Measurements from ENCODE around the gene IDE. TPM values are rescaled to one million over a fixed set of nuclear protein-coding genes. Genes with fewer than 3 reads are reported as not detected.

Gene IDE
- total RNA-seq, 1 experiment from 2014 or later: 55.8 TPM

- ATAC-seq (no peak), DNase-seq (ENCODE audit: low read depth, low spot score) (no peak)
- Histone ChIP-seq H4K20me1 (ENCODE audit: insufficient read depth) (no peaks in the 10 kb centered on the region), H3K9ac (ENCODE audit: low read length) (no peak overlapping the region), H3K9me2 (ENCODE audit: insufficient read depth) (no peaks in the 10 kb centered on the region), H3K9me3 (ENCODE audit: control insufficient read depth in 1 of 2, insufficient read depth in 1 of 2, low read depth in 1 of 2, low read length in 2 of 2) (no peaks in the 10 kb centered on the region), H3K4me1 (ENCODE audit: control insufficient read depth in 1 of 2, insufficient read depth in 2 of 2, low read length in 2 of 2) (no peaks in the 10 kb centered on the region), H3K27ac (ENCODE audit: low read depth, low read length) (no peak overlapping the region), H3K4me3 (replicated peaks in 1 of 2; ENCODE audit: low read depth in 1 of 2, low read length in 2 of 2) (no peak overlapping the region), H3K79me2 (ENCODE audit: insufficient read depth, low read length) (no peaks in the 10 kb centered on the region), H2AFZ (ENCODE audit: low read depth, low read length, poor library complexity, severe bottlenecking) (no peak overlapping the region), H3K36me3 (ENCODE audit: control insufficient read depth in 1 of 2, insufficient read depth in 2 of 2, low read length in 2 of 2) (peaks cover 6% of the 10 kb centered on the region in 2 experiments; a peak in 3 of 4 replicates), H3K4me2 (ENCODE audit: low read length) (no peak overlapping the region), H3K27me3 (ENCODE audit: insufficient read depth, low read length) (no peaks in the 10 kb centered on the region)
- no TSS peak for BruUV-seq (replicated peaks)
- RAD21 ChIA-PET (ENCODE audit: low non-redundant PET in 1 of 2, low total read pairs in 2 of 2, uncharacterized antibody in 2 of 2, unreplicated experiment in 2 of 2): no interaction called here
- intact Hi-C loops (cut with micrococcal nuclease): no loop called here
- TF ChIP-seq EZH2phosphoT487 (IDR thresholded peaks at IDR 0.05; ENCODE audit: borderline replicate concordance) (no peak), YY1 (IDR thresholded peaks at IDR 0.05; ENCODE audit: extremely low read depth, insufficient replicate concordance, low read depth, low read length) (no peak), POLR2A (IDR thresholded peaks at IDR 0.05; ENCODE audit: borderline replicate concordance, extremely low read depth, insufficient read depth, insufficient read length) (no peak), TCF7L2 (IDR thresholded peaks at IDR 0.05; ENCODE audit: borderline replicate concordance, extremely low read depth, insufficient read depth, insufficient read length) (no peak), EGR1 (IDR thresholded peaks at IDR 0.05; ENCODE audit: low read depth) (no peak), CTCF (IDR thresholded peaks at IDR 0.05 in 2 of 3, conservative IDR thresholded peaks at IDR 0.05 in 1 of 3; ENCODE audit: borderline replicate concordance in 1 of 3, insufficient read depth in 1 of 3, low read depth in 2 of 3, low read length in 2 of 3) (no peak), CEBPB (IDR thresholded peaks at IDR 0.05; ENCODE audit: low read depth) (no peak), SP1 (IDR thresholded peaks at IDR 0.05; ENCODE audit: low read depth) (no peak), ZNF274 (IDR thresholded peaks at IDR 0.05; ENCODE audit: low read depth, low read length) (no peak), JUND (IDR thresholded peaks at IDR 0.05) (no peak)
- POLR2A ChIA-PET: no interaction called here
- CTCF ChIA-PET: interaction anchor here (0.6 kb wide), 1 partner anchor 8 kb away, joined by 3 read pairs; no protein-coding TSS in a partner anchor
Measured at GRCh38 chr10:92508866-92509265, 65.0 kb downstream of the IDE start.
